ENCODE measurements around the gene SIRT3.

Gene SIRT3

GRCh38 chr11:259413-259812 is 23.3 kb upstream of the SIRT3 start:
- TF ChIP-seq EZH2phosphoT487 (conservative IDR thresholded peaks at IDR 0.05; ENCODE audit: low read length) (no peak), CTCF (IDR thresholded peaks at IDR 0.05; ENCODE audit: insufficient read depth, low read length, poor library complexity, severe bottlenecking) (no peak)
- no peaks in the 10 kb centered on the region for H3K79me2 ChIP-seq (ENCODE audit: insufficient read depth, low read length)
- no peaks in the 10 kb centered on the region for H3K36me3 ChIP-seq (ENCODE audit: low read length)
- no peak overlapping the region for H3K4me3 ChIP-seq (ENCODE audit: insufficient read depth, low read length, poor library complexity, severe bottlenecking)
- peaks cover 10% of the 10 kb centered on the region for H3F3A ChIP-seq (ENCODE audit: insufficient read depth)
- no peak overlapping the region for H2AFZ ChIP-seq (ENCODE audit: low read depth, low read length, severe bottlenecking)
- no peaks in the 10 kb centered on the region for H3K9me3 ChIP-seq (ENCODE audit: insufficient read depth, low read length)
- no peaks in the 10 kb centered on the region for H3K9me2 ChIP-seq (replicated peaks; ENCODE audit: insufficient read depth, low read length)
- H3K27me3 ChIP-seq (ENCODE audit: low read length), result no peaks in the 10 kb centered on the region
- no peak overlapping the region for H3K9ac ChIP-seq (ENCODE audit: low read length)
- no peak overlapping the region for H3K27ac ChIP-seq (ENCODE audit: low read depth, low read length)
- no peak overlapping the region for H3K4me2 ChIP-seq (ENCODE audit: low read depth, low read length, poor library complexity, severe bottlenecking)
- H4K20me1 ChIP-seq (ENCODE audit: low read depth, low read length), result no peaks in the 10 kb centered on the region

- peaks cover 6% of the 10 kb centered on the region; the same call in 1 of the 2 replicates for H3F3A ChIP-seq (ENCODE audit: insufficient read depth)
- no peak overlapping the region for H3K4me3 ChIP-seq (ENCODE audit: insufficient read depth, low read length, poor library complexity, severe bottlenecking)
- no peak overlapping the region for H3K4me2 ChIP-seq (ENCODE audit: low read depth, low read length, poor library complexity, severe bottlenecking)
- H3K36me3 ChIP-seq (ENCODE audit: low read length), result no peaks in the 10 kb centered on the region
- H3K79me2 ChIP-seq (ENCODE audit: insufficient read depth, low read length), result no peaks in the 10 kb centered on the region
- TF ChIP-seq CTCF (IDR thresholded peaks at IDR 0.05; ENCODE audit: insufficient read depth, low read length, poor library complexity, severe bottlenecking) (no peak), EZH2phosphoT487 (conservative IDR thresholded peaks at IDR 0.05; ENCODE audit: low read length) (no peak)
- H3K9me3 ChIP-seq (ENCODE audit: insufficient read depth, low read length), result no peaks in the 10 kb centered on the region
- H3K9me2 ChIP-seq (replicated peaks; ENCODE audit: insufficient read depth, low read length), result no peaks in the 10 kb centered on the region
- H3K27me3 ChIP-seq (ENCODE audit: low read length), result no peaks in the 10 kb centered on the region
- no peak overlapping the region for H3K9ac ChIP-seq (ENCODE audit: low read length)
- H3K27ac ChIP-seq (ENCODE audit: low read depth, low read length), result no peak overlapping the region
- H2AFZ ChIP-seq (ENCODE audit: low read depth, low read length, severe bottlenecking), result no peak overlapping the region
- H4K20me1 ChIP-seq (ENCODE audit: low read depth, low read length), result no peaks in the 10 kb centered on the region
Measured at GRCh38 chr11:257766-258493, 21.8 kb upstream of the SIRT3 start.

GRCh38 chr11:256952-257737 is 21.0 kb upstream of the SIRT3 start:
- no peaks in the 10 kb centered on the region for H4K20me1 ChIP-seq (ENCODE audit: low read depth, low read length)
- H3K79me2 ChIP-seq (ENCODE audit: insufficient read depth, low read length), result no peaks in the 10 kb centered on the region
- no peak overlapping the region for H3K9ac ChIP-seq (ENCODE audit: low read length)
- 0 out of 2 replicates have a peak, but pooled peaks cover 2% of the 10 kb centered on the region for H3K36me3 ChIP-seq (ENCODE audit: low read length)
- no peak for TF ChIP-seq EZH2phosphoT487 (conservative IDR thresholded peaks at IDR 0.05; ENCODE audit: low read length)
- no peak for TF ChIP-seq CTCF (IDR thresholded peaks at IDR 0.05; ENCODE audit: insufficient read depth, low read length, poor library complexity, severe bottlenecking)
- H3K9me3 ChIP-seq (ENCODE audit: insufficient read depth, low read length), result no peaks in the 10 kb centered on the region
- no peaks in the 10 kb centered on the region for H3K27me3 ChIP-seq (ENCODE audit: low read length)
- no peak overlapping the region for H3K4me3 ChIP-seq (ENCODE audit: insufficient read depth, low read length, poor library complexity, severe bottlenecking)
- peaks cover 6% of the 10 kb centered on the region; the same call in 1 of the 2 replicates for H3F3A ChIP-seq (ENCODE audit: insufficient read depth)
- H3K4me2 ChIP-seq (ENCODE audit: low read depth, low read length, poor library complexity, severe bottlenecking), result no peak overlapping the region
- no peak overlapping the region for H2AFZ ChIP-seq (ENCODE audit: low read depth, low read length, severe bottlenecking)
- H3K27ac ChIP-seq (ENCODE audit: low read depth, low read length), result no peak overlapping the region
- no peaks in the 10 kb centered on the region for H3K9me2 ChIP-seq (replicated peaks; ENCODE audit: insufficient read depth, low read length)

Data from SU-DHL-6 (cell line).